Glutamatergic neuron (in vitro differentiated cells): ENCODE measurements around the gene FBXO28. TPM values are rescaled to one million over a fixed set of nuclear protein-coding genes. Genes with fewer than 3 reads are reported as not detected.
A peak's percentile ranks its signal among the peaks of the same experiment; 100 is the strongest.

Experiments used
- DNase-seq: peaks from one replicate; pipeline ENCODE4 v3.0.0; 2022
- H3K27ac Mint-ChIP-seq: one replicate; pipeline ENCODE4 v1.8.0; 2020; ENCODE audit warnings: mild to moderate bottlenecking, mixed read lengths, inconsistent platforms; ENCODE audit not compliant: unreplicated experiment
- H3K27me3 Mint-ChIP-seq: one replicate; pipeline ENCODE4 v1.8.0; 2020; ENCODE audit warnings: mild to moderate bottlenecking, moderate library complexity, mixed read lengths, inconsistent platforms; ENCODE audit not compliant: unreplicated experiment
- H3K36me3 Mint-ChIP-seq: one replicate; pipeline ENCODE4 v1.8.0; 2020; ENCODE audit warnings: mild to moderate bottlenecking, mixed read lengths, inconsistent platforms; ENCODE audit not compliant: unreplicated experiment
- H3K4me1 Mint-ChIP-seq: one replicate; pipeline ENCODE4 v1.8.0; 2020; ENCODE audit warnings: mild to moderate bottlenecking, low read depth, mixed read lengths, inconsistent platforms; ENCODE audit not compliant: unreplicated experiment
- H3K4me3 Mint-ChIP-seq: one replicate; pipeline ENCODE4 v1.8.0; 2020; ENCODE audit warnings: mild to moderate bottlenecking, mixed read lengths, inconsistent platforms; ENCODE audit not compliant: unreplicated experiment
- H3K9me3 Mint-ChIP-seq: one replicate; pipeline ENCODE4 v1.8.0; 2020; ENCODE audit warnings: mild to moderate bottlenecking, moderate library complexity, mixed read lengths, inconsistent platforms; ENCODE audit not compliant: unreplicated experiment
- total RNA-seq: library from RNA; stranded (reverse); fragmentation: NEBNext Ultra II Directional; extraction: Animal tissue kit (Norgen Biotek cat#: 25700); gene quantifications from one replicate; pipeline ENCODE4 v1.2.1, GENCODE V29; 2021; ENCODE audit not compliant: unreplicated experiment
- TF ChIP-seq, protein P1 (sequence below): fragments of 200-600 bp; sonication (generic); IDR thresholded peaks from one replicate; pipeline ENCODE4 v1.5.0; 2021; ENCODE audit not compliant: partially characterized antibody, unreplicated experiment

Gene FBXO28
- total RNA-seq, 1 donor from 2014 or later, result 29.4 TPM

GRCh38 chr1:224181453-224181810 lies 67.5 kb downstream of the FBXO28 start:
- TF ChIP-seq, protein P1, sequence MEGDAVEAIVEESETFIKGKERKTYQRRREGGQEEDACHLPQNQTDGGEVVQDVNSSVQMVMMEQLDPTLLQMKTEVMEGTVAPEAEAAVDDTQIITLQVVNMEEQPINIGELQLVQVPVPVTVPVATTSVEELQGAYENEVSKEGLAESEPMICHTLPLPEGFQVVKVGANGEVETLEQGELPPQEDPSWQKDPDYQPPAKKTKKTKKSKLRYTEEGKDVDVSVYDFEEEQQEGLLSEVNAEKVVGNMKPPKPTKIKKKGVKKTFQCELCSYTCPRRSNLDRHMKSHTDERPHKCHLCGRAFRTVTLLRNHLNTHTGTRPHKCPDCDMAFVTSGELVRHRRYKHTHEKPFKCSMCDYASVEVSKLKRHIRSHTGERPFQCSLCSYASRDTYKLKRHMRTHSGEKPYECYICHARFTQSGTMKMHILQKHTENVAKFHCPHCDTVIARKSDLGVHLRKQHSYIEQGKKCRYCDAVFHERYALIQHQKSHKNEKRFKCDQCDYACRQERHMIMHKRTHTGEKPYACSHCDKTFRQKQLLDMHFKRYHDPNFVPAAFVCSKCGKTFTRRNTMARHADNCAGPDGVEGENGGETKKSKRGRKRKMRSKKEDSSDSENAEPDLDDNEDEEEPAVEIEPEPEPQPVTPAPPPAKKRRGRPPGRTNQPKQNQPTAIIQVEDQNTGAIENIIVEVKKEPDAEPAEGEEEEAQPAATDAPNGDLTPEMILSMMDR, result no peak
- Mint-ChIP-seq H3K27me3 (peaks cover 10% of the 10 kb centered on the region), H3K9me3 (peaks cover 15% of the 10 kb centered on the region), H3K4me1 (peaks cover 14% of the 10 kb centered on the region), H3K36me3 (no peaks in the 10 kb centered on the region), H3K27ac (no peak overlapping the region), H3K4me3 (no peak overlapping the region)
- DNase-seq, result no peak

GRCh38 chr1:224182057-224182865 lies 68.3 kb downstream of the FBXO28 start:
- no peak for DNase-seq
- peak overlapping the region; percentile 86 for H3K27ac Mint-ChIP-seq
- TF ChIP-seq, protein P1, result no peak
- H3K27me3 Mint-ChIP-seq, result peaks cover 10% of the 10 kb centered on the region
- peaks cover 14% of the 10 kb centered on the region for H3K4me1 Mint-ChIP-seq
- peaks cover 15% of the 10 kb centered on the region for H3K9me3 Mint-ChIP-seq
- H3K4me3 Mint-ChIP-seq, result peak overlapping the region; percentile 88
- H3K36me3 Mint-ChIP-seq, result no peaks in the 10 kb centered on the region

- no peaks in the 10 kb centered on the region for H3K36me3 Mint-ChIP-seq
- TF ChIP-seq, protein P1, result no peak
- H3K4me1 Mint-ChIP-seq, result peaks cover 14% of the 10 kb centered on the region
- peaks cover 15% of the 10 kb centered on the region for H3K9me3 Mint-ChIP-seq
- H3K27ac Mint-ChIP-seq, result peak within 1 kb of the TSS; percentile 94
- peak; percentile 89 for DNase-seq
- peaks cover 10% of the 10 kb centered on the region for H3K27me3 Mint-ChIP-seq
- H3K4me3 Mint-ChIP-seq, result peak within 1 kb of the TSS; percentile 94
Observed at GRCh38 chr1:224182866-224183590, 69.1 kb downstream of the FBXO28 start, which contains the start of gene DEGS1. TSS of gene DEGS1 (plus strand) at chr1:224183240. CDS start at chr1:224183337, 97 bp downstream.

DNA sequence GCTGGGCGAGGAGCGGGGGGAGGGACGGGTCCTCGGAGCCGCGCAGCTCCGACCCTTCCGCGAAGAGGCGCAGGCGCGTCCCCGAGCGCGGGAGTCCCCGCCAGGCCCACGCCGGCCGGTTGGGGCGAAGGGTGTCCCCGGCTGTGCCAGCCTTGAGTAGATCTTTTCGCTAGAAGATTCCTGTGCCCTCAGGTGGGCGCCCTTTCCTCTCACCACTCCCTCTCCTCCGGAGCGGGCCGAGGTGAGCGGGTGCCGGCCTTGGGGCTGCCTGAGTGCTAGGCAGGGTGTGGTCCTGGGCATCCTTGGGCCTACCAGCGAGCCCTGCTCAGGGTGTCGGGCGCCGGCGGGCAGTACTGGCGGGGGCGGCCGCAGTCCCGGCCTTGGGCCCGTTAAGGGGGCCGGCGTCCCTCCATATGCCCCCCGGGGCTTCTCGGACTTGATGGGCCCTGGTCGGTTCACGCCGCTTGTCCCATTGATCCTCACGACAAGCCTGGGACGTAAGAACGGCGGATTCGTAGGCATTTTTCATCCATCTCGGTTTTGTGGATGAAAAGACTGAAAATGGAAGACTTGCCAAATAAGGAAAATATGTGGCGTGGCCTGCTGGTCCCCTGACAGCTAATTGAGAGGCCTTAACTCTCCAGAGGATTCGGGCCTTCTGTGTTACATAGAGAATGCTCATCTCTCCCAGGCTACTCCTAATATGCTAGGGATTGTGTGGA lies 69.8 kb downstream of the FBXO28 start:
- Mint-ChIP-seq H3K9me3 (peaks cover 15% of the 10 kb centered on the region), H3K4me3 (peak overlapping the region; percentile 94), H3K4me1 (peaks cover 14% of the 10 kb centered on the region), H3K36me3 (no peaks in the 10 kb centered on the region), H3K27me3 (peaks cover 10% of the 10 kb centered on the region), H3K27ac (peak overlapping the region; percentile 94)
- DNase-seq, result peak; percentile 69
- TF ChIP-seq, protein P1, result no peak
